Esophagus muscularis mucosa (tissue), 4 donors: ENCODE measurements around the gene ARL2BP. TPM values are rescaled to one million over a fixed set of nuclear protein-coding genes. Genes with fewer than 3 reads are reported as not detected.
"Not testable (repeated sequence)": the region's sequence is repeated elsewhere in the genome, so short reads cannot be mapped to it uniquely, and the experiment has no call there.

Source experiments
- DNase-seq: peaks from one replicate; pipeline ENCODE4 v3.0.0-alpha.2; 2017; ENCODE audit errors: extremely low spot score
- H3K27ac ChIP-seq, 4 donors: fragments of 200-600 bp; sonication (generic); replicated peaks in 1 of 4; 1 replicate in 3 of 4; 2 replicates in 1 of 4; pipeline ENCODE4 v1.5.1; 2016 to 2019; ENCODE audit warnings: mild to moderate bottlenecking in 1 of 4
- H3K27me3 ChIP-seq, 4 donors: fragments of 200-600 bp; sonication (generic); one replicate each; pipeline versions ENCODE4 v1.5.1 to v1.6.0; 2016 to 2019
- H3K36me3 ChIP-seq, 4 donors: fragments of 200-600 bp; sonication (generic); one replicate each; pipeline ENCODE4 v1.5.1; 2016 to 2019
- H3K4me1 ChIP-seq, 4 donors: fragments of 200-600 bp; sonication (generic); one replicate each; pipeline ENCODE4 v1.5.1; 2016 to 2019
- H3K4me3 ChIP-seq, 4 donors: fragments of 200-600 bp; sonication (generic); 1 replicate in 2 of 4; 2 replicates in 2 of 4; pipeline ENCODE4 v1.5.1; 2016 to 2019; ENCODE audit warnings: mild to moderate bottlenecking in 4 of 4, moderate library complexity in 1 of 4
- H3K9me3 ChIP-seq, 4 donors: fragments of 200-600 bp; sonication (generic); 1 replicate in 3 of 4; 2 replicates in 1 of 4; pipeline ENCODE4 v1.5.1; 2016 to 2019
- EP300 ChIP-seq: sonication (generic); formaldehyde crosslinking; IDR thresholded peaks from one replicate; pipeline ENCODE4 v1.6.1; 2017; ENCODE audit warnings: antibody characterized with exemption
- POLR2A ChIP-seq: fragments of 450-650 bp; IDR thresholded peaks from one replicate; pipeline ENCODE4 v1.6.1; 2017; ENCODE audit warnings: antibody characterized with exemption, moderate library complexity, mild to moderate bottlenecking, low read depth
- POLR2AphosphoS5 ChIP-seq, 2 donors: sonication (generic); formaldehyde crosslinking; IDR thresholded peaks; one replicate each; pipeline ENCODE4 v1.6.1; 2017; ENCODE audit warnings: antibody characterized with exemption in 2 of 2
- WGBS: methylation state at CpG from one replicate; pipeline ENCODE4 v1.1.5; 2018; 5-methylcytosine and 5-hydroxymethylcytosine counted together
- intact Hi-C: fragments of 100-400 bp; cut with DNase I; formaldehyde crosslinking; loops from one replicate; pipeline ENCODE4 v1.15.1; 2023
- total RNA-seq, 4 donors: library from RNA; depleted of rRNA; stranded (reverse); fragments of >200 nt; gene quantifications; one replicate each; pipeline versions ENCODE4 v1.1.0 to v1.2.1, GENCODE V29; 2016
- TF ChIP-seq, protein P1 (sequence below), 3 experiments: fragments of 200-600 bp in 2 of 3; fragments of 450-650 bp in 1 of 3; sonication (generic) in 2 of 3; IDR thresholded peaks; one replicate each; pipeline ENCODE4 v1.5.1; 2017 to 2019; ENCODE audit warnings: antibody characterized with exemption in 3 of 3, mild to moderate bottlenecking in 2 of 3, moderate library complexity in 1 of 3

ARL2BP gene
- total RNA-seq, 4 donors from 2014 or later = 58.1 to 77.4 (median 66.9) TPM

- no peak overlapping the region for H3K27ac ChIP-seq
- H3K4me1 ChIP-seq = peaks cover 0 to 11% (median 7%) of the 10 kb centered on the region in 4 donors
- TF ChIP-seq EP300 (no peak), POLR2A (no peak), POLR2AphosphoS5 (IDR thresholded peaks at IDR 0.05) (no peak)
- TF ChIP-seq, protein P1, sequence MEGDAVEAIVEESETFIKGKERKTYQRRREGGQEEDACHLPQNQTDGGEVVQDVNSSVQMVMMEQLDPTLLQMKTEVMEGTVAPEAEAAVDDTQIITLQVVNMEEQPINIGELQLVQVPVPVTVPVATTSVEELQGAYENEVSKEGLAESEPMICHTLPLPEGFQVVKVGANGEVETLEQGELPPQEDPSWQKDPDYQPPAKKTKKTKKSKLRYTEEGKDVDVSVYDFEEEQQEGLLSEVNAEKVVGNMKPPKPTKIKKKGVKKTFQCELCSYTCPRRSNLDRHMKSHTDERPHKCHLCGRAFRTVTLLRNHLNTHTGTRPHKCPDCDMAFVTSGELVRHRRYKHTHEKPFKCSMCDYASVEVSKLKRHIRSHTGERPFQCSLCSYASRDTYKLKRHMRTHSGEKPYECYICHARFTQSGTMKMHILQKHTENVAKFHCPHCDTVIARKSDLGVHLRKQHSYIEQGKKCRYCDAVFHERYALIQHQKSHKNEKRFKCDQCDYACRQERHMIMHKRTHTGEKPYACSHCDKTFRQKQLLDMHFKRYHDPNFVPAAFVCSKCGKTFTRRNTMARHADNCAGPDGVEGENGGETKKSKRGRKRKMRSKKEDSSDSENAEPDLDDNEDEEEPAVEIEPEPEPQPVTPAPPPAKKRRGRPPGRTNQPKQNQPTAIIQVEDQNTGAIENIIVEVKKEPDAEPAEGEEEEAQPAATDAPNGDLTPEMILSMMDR (IDR thresholded peaks at IDR 0.05) = no peak
- intact Hi-C loops = no loop called here
- H3K9me3 ChIP-seq = no peaks in the 10 kb centered on the region
- no peaks in the 10 kb centered on the region for H3K36me3 ChIP-seq
- H3K27me3 ChIP-seq = no peaks in the 10 kb centered on the region
- no peak for DNase-seq
- 94% methylated on average over 5 of the region's 5 CpGs for WGBS
- no peak overlapping the region for H3K4me3 ChIP-seq
These were observed 28.8 kb downstream of the ARL2BP start for GRCh38 chr16:57273826-57274225.

- H3K36me3 ChIP-seq, H3K9me3 ChIP-seq, DNase-seq, H3K27ac ChIP-seq, H3K4me3 ChIP-seq, H3K27me3 ChIP-seq, intact Hi-C loops: not testable (repeated sequence)
- peaks cover 0 to 11% (median 4%) of the 10 kb centered on the region in 4 donors for H3K4me1 ChIP-seq
- WGBS = 62% methylated on average over 5 of the region's 5 CpGs
These were observed 30.9 kb downstream of the ARL2BP start for GRCh38 chr16:57275946-57276345.

GRCh38 chr16:57276596-57276995, 31.5 kb downstream of the ARL2BP start:
- Histone ChIP-seq H3K4me3 (no peak overlapping the region), H3K4me1 (peaks cover 0 to 11% (median 4%) of the 10 kb centered on the region in 4 donors), H3K36me3 (no peaks in the 10 kb centered on the region), H3K27ac (no peak overlapping the region), H3K27me3 (no peaks in the 10 kb centered on the region), H3K9me3 (no peaks in the 10 kb centered on the region)
- intact Hi-C loops = no loop called here
- 52% methylated on average over 5 of the region's 5 CpGs for WGBS
- TF ChIP-seq POLR2AphosphoS5 (IDR thresholded peaks at IDR 0.05) (peak in 1 of 2 donors; percentile 12), EP300 (no peak)
- DNase-seq = no peak

DNA sequence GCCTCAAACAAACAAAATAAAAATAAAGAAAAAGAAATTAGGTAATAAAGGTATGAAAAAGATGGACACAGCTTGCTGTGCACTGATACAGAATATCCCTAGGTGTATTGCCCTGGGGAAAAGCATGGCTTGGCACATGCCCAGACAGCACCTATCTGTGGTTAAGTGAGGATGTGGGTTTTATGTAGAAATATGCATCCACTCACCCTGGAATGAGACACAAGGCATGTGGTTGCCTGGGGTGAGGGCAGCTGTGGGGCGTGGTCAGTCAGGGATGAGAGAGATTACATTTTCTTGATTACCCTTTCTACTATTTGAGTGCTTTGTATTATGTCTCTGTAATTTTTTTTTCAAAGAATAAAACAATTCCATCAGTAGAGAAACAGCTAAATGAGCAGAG, 32.5 kb downstream of the ARL2BP start:
- WGBS = 93% methylated on average over 1 of the region's 1 CpG
- DNase-seq = no peak
- H3K27ac ChIP-seq = no peak overlapping the region

GRCh38 chr16:57278494-57278893, 33.4 kb downstream of the ARL2BP start:
- no peak for DNase-seq

More for the DNA sequence above, 32.5 kb downstream of the ARL2BP start:
- H3K4me3 ChIP-seq = no peak overlapping the region
- no peak for TF ChIP-seq POLR2AphosphoS5 (IDR thresholded peaks at IDR 0.05)
- TF ChIP-seq POLR2A = no peak
- no peak for TF ChIP-seq EP300
- TF ChIP-seq, protein P1 (IDR thresholded peaks at IDR 0.05) = no peak
- H3K9me3 ChIP-seq = no peaks in the 10 kb centered on the region
- intact Hi-C loops = no loop called here
- H3K27me3 ChIP-seq = peaks cover 0 to 2% (median 0%) of the 10 kb centered on the region in 4 donors
- no peaks in the 10 kb centered on the region for H3K36me3 ChIP-seq
- peaks cover 0 to 11% (median 4%) of the 10 kb centered on the region in 4 donors for H3K4me1 ChIP-seq

More at GRCh38 chr16:57278494-57278893, 33.4 kb downstream of the ARL2BP start:
- Histone ChIP-seq H3K9me3 (no peaks in the 10 kb centered on the region), H3K27ac (no peak overlapping the region), H3K27me3 (peaks cover 0 to 10% (median 1%) of the 10 kb centered on the region in 4 donors), H3K4me3 (no peak overlapping the region), H3K36me3 (no peaks in the 10 kb centered on the region), H3K4me1 (peaks cover 0 to 19% (median 6%) of the 10 kb centered on the region in 4 donors)
- TF ChIP-seq POLR2AphosphoS5 (IDR thresholded peaks at IDR 0.05) (no peak), POLR2A (no peak), EP300 (no peak)
- TF ChIP-seq, protein P1 (IDR thresholded peaks at IDR 0.05) = no peak
- intact Hi-C loops = no loop called here
- WGBS = 59% methylated on average over 4 of the region's 4 CpGs
